Measurements from ENCODE around the gene HECTD4. TPM values are rescaled to one million over a fixed set of nuclear protein-coding genes. Genes with fewer than 3 reads are reported as not detected.
"Not testable (repeated sequence)": the region's sequence is repeated elsewhere in the genome, so short reads cannot be mapped to it uniquely, and the experiment has no call there.

The HECTD4 gene
- total RNA-seq, 1 experiment from 2014 or later = 13.1 TPM

DNA sequence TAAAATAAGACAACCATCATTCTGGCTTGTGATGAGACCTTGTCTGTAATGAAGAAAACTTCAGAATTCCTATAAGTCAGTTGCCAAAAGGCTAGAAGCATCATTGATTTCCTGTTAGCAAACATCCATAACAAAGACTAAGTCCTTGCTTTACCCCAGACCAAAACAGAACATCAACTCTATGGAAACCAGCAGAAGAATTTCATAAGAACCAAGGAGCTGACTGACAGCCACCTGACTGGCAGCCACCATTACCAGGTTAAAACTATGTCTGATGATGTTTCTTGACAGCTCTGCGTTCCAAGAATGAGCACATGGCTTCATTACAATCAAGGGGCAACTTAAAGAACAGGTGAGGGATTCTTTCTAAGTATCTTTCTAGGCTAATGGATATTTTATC lies 29.3 kb downstream of the HECTD4 start:
- no peak overlapping the region for H3K4me3 ChIP-seq
- no peaks in the 10 kb centered on the region; the same call in 1 of the 2 replicates for H3K4me1 ChIP-seq
- no peaks in the 10 kb centered on the region for H3K9me3 ChIP-seq (replicated peaks)

DNA sequence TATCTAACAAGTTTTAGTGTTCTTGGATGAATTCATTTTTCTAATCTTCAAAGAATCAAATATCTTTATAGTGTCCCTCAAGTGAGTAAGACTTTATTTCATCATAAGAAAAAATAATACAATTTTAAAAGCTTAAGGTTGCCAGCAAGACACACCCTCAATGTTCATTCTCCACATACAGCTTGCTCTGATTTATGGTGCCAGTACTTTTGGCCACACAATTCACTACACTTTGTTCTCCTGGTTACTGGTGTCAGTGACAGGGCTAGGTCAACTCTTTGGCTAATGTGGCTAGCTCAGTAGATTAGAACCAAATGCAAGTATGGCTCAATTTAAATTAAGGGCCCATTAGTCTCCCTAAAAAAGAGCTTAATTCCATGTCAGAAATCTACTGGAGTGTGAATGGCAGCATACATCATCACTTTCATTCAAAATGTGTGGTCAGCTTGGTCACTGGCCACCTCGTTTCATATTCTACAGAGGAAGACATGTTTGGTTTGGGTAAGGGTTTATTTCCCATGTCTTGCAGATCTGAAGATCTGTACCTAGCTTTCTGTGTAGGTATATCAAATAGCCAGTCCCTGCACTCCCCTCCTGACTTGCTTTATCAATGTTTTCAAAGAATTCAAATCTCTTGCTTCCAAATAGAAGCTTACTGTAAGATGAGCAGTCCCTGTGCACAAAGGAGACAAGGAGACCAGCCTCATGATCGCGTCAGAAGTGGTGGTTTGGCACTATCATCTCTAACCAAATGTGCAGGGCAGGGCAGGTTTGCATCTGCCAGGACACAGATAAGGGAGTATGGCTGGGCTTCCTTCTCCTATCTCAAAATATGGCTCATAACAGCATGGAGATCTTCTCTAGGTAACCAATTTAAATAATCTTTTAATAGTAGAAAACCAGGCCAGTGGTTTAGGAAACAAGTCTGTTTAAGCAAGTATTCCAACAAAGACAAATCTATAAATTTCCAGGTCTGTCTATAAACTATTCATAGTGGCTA lies 31.3 kb downstream of the HECTD4 start:
- no peak for DNase-seq
- Histone ChIP-seq H3K27ac (no peak overlapping the region), H3K9me3 (replicated peaks) (no peaks in the 10 kb centered on the region), H3K27me3 (no peaks in the 10 kb centered on the region), H3K4me3 (no peak overlapping the region), H3K36me3 (no peaks in the 10 kb centered on the region), H3K4me1 (no peaks in the 10 kb centered on the region; the same call in 1 of the 2 replicates)

More for the DNA sequence above, 29.3 kb downstream of the HECTD4 start:
- no peaks in the 10 kb centered on the region for H3K36me3 ChIP-seq
- no peak for DNase-seq
- H3K27me3 ChIP-seq = no peaks in the 10 kb centered on the region
- no peak overlapping the region for H3K27ac ChIP-seq

DNA sequence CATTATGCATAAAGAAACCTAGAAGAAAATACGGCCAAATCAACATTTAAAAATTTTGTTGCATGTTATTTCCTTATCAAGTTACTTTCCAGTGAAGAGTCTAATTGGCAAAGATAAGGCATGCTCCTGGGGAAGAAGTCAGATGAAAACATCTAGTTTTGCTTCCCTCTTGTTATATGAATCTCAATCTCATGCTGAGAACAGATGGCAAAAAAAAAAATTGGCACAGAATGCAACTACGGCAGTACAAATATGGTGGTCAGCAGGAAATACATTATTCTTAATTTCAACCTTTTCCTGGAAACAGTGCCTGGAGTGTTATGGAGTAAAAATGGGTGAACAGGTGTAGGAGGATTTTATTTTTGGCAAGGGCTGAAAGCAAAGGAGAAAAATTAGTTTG lies 32.8 kb downstream of the HECTD4 start:
- no peak overlapping the region for H3K27ac ChIP-seq
- H3K27me3 ChIP-seq = no peaks in the 10 kb centered on the region
- H3K36me3 ChIP-seq = no peaks in the 10 kb centered on the region
- H3K4me3 ChIP-seq = no peak overlapping the region
- peak in 1 of 2 experiments; percentile 42 for DNase-seq
- H3K9me3 ChIP-seq (replicated peaks) = no peaks in the 10 kb centered on the region
- H3K4me1 ChIP-seq = no peaks in the 10 kb centered on the region; the same call in 1 of the 2 replicates

DNA sequence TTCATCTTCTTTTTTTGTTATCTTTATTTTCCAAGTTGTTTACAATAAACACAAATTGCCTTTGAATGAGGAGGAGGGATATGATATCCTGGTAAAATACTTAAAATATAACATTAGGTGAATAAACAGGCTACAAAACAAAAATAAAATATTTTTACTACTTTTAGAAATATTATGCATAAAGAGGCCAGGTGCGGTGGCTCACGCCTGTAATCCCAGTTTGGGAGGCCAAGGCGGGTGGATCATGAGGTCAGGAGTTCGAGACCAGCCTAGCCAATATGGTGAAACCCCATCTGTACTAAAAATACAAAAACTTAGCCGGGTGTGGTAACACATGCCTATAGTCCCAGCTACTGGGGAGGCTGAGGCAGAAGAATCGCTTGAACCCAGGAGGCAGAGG lies 33.3 kb downstream of the HECTD4 start:
- not testable (repeated sequence) for H3K36me3 ChIP-seq; H3K4me1 ChIP-seq; H3K9me3 ChIP-seq (replicated peaks); DNase-seq; H3K27ac ChIP-seq; H3K4me3 ChIP-seq; H3K27me3 ChIP-seq

DNA sequence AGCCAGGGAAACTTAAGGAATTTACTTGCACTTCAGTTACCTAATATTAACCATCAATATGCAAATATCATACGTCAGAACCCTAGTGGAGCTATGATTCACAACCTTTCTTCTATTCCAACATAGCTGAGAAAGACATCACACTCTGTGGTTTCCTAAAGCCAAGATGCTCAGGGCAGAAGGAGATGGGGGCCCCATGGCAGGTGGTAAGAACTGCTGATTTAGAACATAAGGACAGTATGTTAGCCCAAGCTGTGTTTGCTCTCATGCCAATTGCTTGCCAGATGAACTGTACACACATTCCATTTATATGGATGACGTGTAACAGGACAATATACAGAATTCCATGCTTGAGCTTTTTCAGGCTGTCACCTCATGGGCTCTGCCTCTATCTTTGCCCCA lies 34.6 kb downstream of the HECTD4 start:
- Histone ChIP-seq H3K27ac (no peak overlapping the region), H3K4me1 (no peaks in the 10 kb centered on the region; the same call in 1 of the 2 replicates), H3K36me3 (no peaks in the 10 kb centered on the region), H3K27me3 (no peaks in the 10 kb centered on the region), H3K9me3 (replicated peaks) (no peaks in the 10 kb centered on the region), H3K4me3 (no peak overlapping the region)
- DNase-seq = no peak

DNA sequence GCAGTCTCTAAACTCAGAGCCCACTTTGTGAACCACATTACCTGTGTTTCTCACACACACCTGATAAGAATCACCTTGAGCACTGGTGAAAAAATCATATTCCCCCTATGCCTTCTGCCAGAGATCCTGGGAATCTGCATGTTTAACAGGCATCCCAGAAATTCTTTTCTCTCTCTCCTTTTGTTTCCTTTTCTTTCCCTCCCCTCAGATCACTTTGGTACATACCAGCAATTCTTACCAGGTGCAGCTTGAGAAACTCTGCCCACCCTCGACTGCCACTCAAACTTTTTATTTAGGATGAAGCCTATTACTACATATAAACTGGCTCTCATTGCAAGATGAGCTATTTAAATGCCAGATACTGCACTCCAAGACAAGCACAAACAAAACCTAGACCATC lies 36.0 kb downstream of the HECTD4 start:
- no peak overlapping the region for H3K27ac ChIP-seq
- DNase-seq = no peak
- no peaks in the 10 kb centered on the region; the same call in 1 of the 2 replicates for H3K4me1 ChIP-seq
- H3K4me3 ChIP-seq = no peak overlapping the region
- H3K27me3 ChIP-seq = no peaks in the 10 kb centered on the region
- H3K36me3 ChIP-seq = no peaks in the 10 kb centered on the region
- H3K9me3 ChIP-seq (replicated peaks) = no peaks in the 10 kb centered on the region

DNA sequence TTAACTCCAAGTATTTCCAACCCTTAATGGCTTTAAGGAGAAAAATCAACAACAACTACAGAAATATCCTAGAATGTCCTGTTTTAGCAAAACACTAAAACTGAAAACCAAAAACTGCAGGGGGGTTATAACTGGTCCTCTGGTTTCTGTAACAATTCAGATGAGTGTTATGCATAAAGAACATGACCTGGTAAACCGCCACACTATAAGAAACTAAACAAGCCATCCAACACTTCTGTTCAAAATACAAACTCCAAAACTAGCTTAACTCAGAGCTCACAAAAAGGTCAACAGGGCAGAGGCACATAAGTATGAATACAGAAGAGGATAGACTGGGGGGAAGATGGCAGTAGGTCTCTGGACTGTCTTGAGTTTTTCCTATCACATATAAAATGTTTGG lies 38.0 kb downstream of the HECTD4 start:
- no peaks in the 10 kb centered on the region for H3K36me3 ChIP-seq
- no peak overlapping the region for H3K27ac ChIP-seq
- H3K9me3 ChIP-seq (replicated peaks) = no peaks in the 10 kb centered on the region
- H3K27me3 ChIP-seq = no peaks in the 10 kb centered on the region
- no peaks in the 10 kb centered on the region; the same call in 1 of the 2 replicates for H3K4me1 ChIP-seq
- no peak for DNase-seq
- H3K4me3 ChIP-seq = no peak overlapping the region

DNA sequence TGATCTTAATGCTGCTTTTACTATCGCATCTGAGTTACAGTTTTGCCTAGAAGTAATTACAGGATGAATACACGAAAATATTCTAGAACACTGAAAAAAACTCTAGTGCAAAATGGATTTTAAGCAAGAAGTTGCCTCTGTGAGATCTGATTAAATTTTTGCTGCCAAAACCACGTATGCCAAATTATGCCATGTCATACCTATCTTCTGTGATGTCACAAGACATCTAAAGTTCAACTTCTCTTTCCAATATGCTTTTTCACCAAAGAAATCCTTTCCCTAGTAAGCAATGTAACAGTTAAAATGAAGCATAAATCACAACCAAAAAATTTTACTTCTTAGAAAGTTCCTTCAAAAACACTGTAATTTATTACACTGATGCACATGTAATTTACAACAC lies 39.6 kb downstream of the HECTD4 start:
- no peak for DNase-seq
- Histone ChIP-seq H3K27ac (no peak overlapping the region), H3K9me3 (replicated peaks) (no peaks in the 10 kb centered on the region)

DNA sequence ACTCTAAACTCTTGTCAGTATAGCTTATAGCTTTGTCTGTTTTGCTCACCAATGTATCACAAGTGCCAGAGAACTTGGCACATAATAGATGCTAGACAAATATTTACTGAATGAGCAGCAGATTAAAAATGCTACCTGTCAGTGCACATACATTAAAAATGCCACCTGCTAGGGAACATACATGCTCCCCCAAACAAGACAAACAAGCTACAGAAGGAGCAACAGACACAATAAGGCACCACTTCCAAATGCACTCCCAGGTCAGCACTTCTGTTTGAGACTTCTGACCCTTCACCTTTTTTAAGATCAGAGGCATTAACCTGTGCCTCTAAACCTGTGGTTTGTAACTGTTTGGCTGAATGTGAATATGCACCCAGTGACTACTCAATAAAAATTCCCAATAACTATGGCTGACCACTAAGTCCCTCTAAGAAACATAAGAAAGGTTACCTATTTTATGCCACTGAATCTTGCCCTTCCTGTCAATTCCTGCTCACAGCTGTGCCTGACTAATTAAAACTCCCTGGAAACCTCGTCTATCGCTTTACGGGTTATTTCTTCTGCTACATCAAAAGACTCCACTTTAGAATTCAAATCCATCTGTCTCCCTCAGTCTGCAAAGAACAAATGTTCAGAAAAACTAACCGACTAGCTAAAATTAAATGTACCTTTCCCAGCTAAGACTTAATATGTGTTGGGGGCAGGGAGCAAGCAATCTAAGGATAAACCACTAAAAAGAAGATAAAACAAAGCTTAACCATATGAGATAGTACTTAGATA lies 41.0 kb downstream of the HECTD4 start:
- no peak for DNase-seq
- H3K9me3 ChIP-seq (replicated peaks) = no peaks in the 10 kb centered on the region
- no peaks in the 10 kb centered on the region for H3K27me3 ChIP-seq

More for the DNA sequence above, 39.6 kb downstream of the HECTD4 start:
- Histone ChIP-seq H3K4me3 (no peak overlapping the region), H3K27me3 (no peaks in the 10 kb centered on the region), H3K36me3 (no peaks in the 10 kb centered on the region), H3K4me1 (no peaks in the 10 kb centered on the region)

DNA sequence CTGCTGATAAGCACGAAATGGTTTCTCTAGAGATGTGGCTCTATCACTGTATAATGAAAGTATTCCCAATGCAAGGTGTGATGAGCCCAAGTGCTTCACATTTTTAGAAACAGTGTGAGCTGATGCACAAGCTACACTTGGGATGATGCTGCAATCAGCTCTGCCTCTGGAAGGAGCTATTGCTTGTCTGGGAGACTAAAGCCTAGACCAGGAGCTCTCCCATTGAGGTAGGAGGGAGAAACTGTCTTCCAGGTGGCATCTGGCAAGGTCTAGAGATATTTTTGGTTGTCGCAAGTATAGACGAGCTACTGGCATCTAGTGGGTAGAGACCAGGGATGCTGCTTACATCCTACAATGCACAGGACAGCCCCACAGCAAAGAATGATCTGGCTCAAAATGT lies 42.0 kb downstream of the HECTD4 start:
- no peak overlapping the region for H3K4me3 ChIP-seq
- no peaks in the 10 kb centered on the region for H3K9me3 ChIP-seq (replicated peaks)
- H3K27me3 ChIP-seq = no peaks in the 10 kb centered on the region
- H3K36me3 ChIP-seq = no peaks in the 10 kb centered on the region
- DNase-seq = no peak
- no peaks in the 10 kb centered on the region for H3K4me1 ChIP-seq
- no peak overlapping the region for H3K27ac ChIP-seq

More for the DNA sequence above, 41.0 kb downstream of the HECTD4 start:
- H3K36me3 ChIP-seq = no peaks in the 10 kb centered on the region
- no peaks in the 10 kb centered on the region for H3K4me1 ChIP-seq
- H3K27ac ChIP-seq = no peak overlapping the region
- H3K4me3 ChIP-seq = no peak overlapping the region

DNA sequence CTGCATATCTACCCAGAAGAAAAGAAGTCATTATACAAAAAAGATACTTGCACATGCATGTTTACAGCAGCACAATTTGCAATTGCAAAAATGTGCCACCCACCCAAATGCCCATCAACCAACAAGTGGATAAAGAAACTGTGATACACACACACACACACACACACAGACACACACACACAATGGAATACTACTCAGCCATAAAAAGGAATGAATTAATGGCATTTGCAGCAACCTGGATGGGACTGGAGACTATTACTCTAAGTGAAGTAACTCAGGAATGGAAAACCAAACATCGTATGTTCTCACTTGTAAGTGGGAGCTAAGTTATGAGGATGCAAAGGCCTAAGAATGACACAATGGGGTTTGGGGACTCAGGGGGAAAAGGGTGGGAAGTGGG lies 47.2 kb downstream of the HECTD4 start:
- not testable (repeated sequence) for H3K9me3 ChIP-seq (replicated peaks); H3K27me3 ChIP-seq; H3K27ac ChIP-seq; H3K36me3 ChIP-seq; DNase-seq; H3K4me1 ChIP-seq; H3K4me3 ChIP-seq

DNA sequence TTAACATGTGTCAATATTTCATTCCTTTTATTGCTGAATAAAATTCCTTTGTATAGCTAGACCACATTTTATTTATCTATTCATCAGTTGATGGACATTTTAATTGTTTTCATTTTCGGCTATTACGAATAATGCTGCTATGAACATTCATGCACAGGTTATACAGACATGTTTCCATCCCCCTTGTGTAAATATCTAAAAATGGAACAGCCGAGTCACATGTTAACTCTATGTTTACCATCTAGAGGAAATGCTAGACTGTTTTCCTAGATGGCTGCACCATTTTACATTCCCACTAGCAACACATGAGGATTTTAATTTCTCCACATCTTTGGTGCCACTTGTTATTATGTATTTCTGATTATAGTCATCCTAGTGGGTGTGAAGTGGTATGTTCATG lies 49.2 kb downstream of the HECTD4 start:
- Histone ChIP-seq H3K4me3 (no peak overlapping the region), H3K9me3 (replicated peaks) (no peaks in the 10 kb centered on the region), H3K36me3 (no peaks in the 10 kb centered on the region), H3K27me3 (no peaks in the 10 kb centered on the region), H3K27ac (no peak overlapping the region), H3K4me1 (no peaks in the 10 kb centered on the region)
- DNase-seq = no peak

DNA sequence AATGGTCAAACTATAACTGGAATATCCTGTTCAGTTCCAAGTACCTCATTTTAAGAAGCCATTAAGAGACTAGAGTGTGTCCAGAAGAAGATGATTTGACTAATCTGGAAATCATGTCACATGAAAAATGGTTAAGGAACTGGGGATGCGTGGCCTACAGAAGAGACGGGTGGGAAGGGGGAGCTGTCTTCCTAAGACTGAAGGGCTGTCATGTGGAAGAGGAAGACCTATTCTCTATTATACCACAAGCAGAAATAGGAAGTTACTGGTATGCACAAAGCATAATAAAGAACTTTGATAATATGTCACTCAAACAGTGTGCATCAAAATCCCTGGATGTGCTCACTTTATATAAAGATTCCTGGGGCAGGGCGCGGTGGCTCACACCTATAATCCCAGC lies 50.3 kb downstream of the HECTD4 start:
- H3K27me3 ChIP-seq = no peaks in the 10 kb centered on the region
- H3K9me3 ChIP-seq (replicated peaks) = no peaks in the 10 kb centered on the region
- no peak for DNase-seq
- H3K4me1 ChIP-seq = no peaks in the 10 kb centered on the region
- H3K36me3 ChIP-seq = no peaks in the 10 kb centered on the region
- no peak overlapping the region for H3K27ac ChIP-seq
- H3K4me3 ChIP-seq = no peak overlapping the region

DNA sequence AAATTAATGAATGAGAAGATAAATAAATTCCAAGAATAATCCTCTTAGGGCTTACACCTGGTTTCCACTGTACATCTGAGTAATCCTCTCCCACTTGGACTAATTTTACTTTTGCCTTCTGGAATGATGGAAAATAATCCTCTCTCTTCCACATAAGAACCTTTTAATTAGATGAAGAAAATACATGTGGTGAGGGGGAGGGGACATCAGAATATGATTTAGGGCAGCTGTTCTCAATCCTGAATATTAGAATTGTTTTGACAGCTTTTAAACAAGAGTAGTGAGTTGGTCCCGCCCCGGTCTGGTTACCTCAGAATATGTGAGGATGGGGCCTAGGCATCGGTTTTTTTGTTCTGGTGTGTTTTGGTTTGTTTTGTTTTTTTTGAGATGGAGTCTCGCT lies 51.5 kb downstream of the HECTD4 start:
- Histone ChIP-seq H3K4me3 (no peak overlapping the region), H3K9me3 (replicated peaks) (no peaks in the 10 kb centered on the region), H3K36me3 (no peaks in the 10 kb centered on the region), H3K27ac (no peak overlapping the region), H3K4me1 (no peaks in the 10 kb centered on the region), H3K27me3 (no peaks in the 10 kb centered on the region)
- no peak for DNase-seq

DNA sequence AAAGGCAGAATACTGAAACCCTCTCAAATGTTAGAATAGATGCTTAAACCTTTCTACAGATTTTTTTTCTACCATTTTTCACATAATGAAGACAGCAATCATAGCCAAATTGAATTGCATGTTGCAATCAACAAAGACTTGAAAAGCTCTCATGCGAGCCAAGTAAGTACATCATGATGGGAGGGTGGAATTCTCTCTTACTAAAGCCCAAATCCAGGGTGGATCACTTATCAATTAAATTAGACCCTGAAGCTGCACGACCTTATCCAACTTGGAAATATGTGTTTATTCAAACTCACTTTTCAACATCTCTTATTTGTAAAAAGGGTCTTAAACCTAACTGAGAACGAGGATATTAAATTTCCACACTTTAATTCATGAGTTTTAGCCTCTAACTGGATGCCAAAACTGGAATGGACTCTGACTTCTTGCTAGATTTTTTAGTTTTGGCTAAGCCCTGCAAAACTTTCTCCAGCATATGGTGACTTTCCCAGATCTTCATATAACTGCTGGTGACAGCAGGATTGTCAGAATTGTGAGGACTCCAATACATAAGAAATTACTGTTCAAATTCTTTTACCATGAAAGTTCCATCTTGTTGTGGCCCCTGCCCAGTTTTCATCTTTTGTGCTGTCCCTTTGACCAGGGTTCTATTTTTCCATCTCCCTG lies 53.6 kb downstream of the HECTD4 start:
- Histone ChIP-seq H3K9me3 (replicated peaks) (no peaks in the 10 kb centered on the region), H3K4me3 (no peak overlapping the region), H3K27ac (no peak overlapping the region), H3K27me3 (no peaks in the 10 kb centered on the region), H3K36me3 (no peaks in the 10 kb centered on the region), H3K4me1 (no peaks in the 10 kb centered on the region)
- no peak for DNase-seq
